NCI-H2029 treated with DMSO at 0.1 percent for 48 hours (cell line): ENCODE results near the gene TLE5.
A peak's percentile ranks its signal among the peaks of the same experiment; 100 is the strongest.
"Not testable (repeated sequence)": the region's sequence is repeated elsewhere in the genome, so short reads cannot be mapped to it uniquely, and the experiment has no call there.

Experiments used
- DNase-seq: peaks from one replicate; lab custom pipeline; 2025; lab: John Stamatoyannopoulos, UW

The TLE5 gene

GRCh38 chr19:3045191-3045590 is 17.1 kb downstream of the TLE5 start:
- no peak for DNase-seq

GRCh38 chr19:3042621-3043267 is 19.6 kb downstream of the TLE5 start:
- no peak for DNase-seq

- no peak for DNase-seq
Measured at GRCh38 chr19:3041761-3042620, 20.3 kb downstream of the TLE5 start.

GRCh38 chr19:3041327-3041726 is 21.0 kb downstream of the TLE5 start:
- DNase-seq = no peak

- DNase-seq = no peak
Measured at GRCh38 chr19:3039641-3040077, 22.6 kb downstream of the TLE5 start.

GRCh38 chr19:3039125-3039524 is 23.2 kb downstream of the TLE5 start:
- no peak for DNase-seq

- DNase-seq = no peak
Measured at GRCh38 chr19:3038214-3038613, 24.1 kb downstream of the TLE5 start.

- not testable (repeated sequence) for DNase-seq
Measured at GRCh38 chr19:3036977-3037544, 25.2 kb downstream of the TLE5 start.

GRCh38 chr19:3036119-3036976 is 25.9 kb downstream of the TLE5 start:
- peak; percentile 95 for DNase-seq

- peak; percentile 97 for DNase-seq
Measured at GRCh38 chr19:3035542-3036118, 26.7 kb downstream of the TLE5 start.

- DNase-seq = no peak
Measured at GRCh38 chr19:3034656-3035541, 27.4 kb downstream of the TLE5 start.

GRCh38 chr19:3034406-3034655 is 28.0 kb downstream of the TLE5 start:
- no peak for DNase-seq

GRCh38 chr19:3033595-3034405 is 28.5 kb downstream of the TLE5 start:
- no peak for DNase-seq

- DNase-seq = no peak
Measured at GRCh38 chr19:3031607-3031867, 30.8 kb downstream of the TLE5 start.

GRCh38 chr19:3029065-3029923 is 33.0 kb downstream of the TLE5 start, which contains the start of gene TLE2:
Gene TLE2, minus strand, starts transcription at chr19:3029280. Its CDS starts 376 bp downstream, at chr19:3028904.
- DNase-seq = no peak

GRCh38 chr19:3028305-3029064 is 33.8 kb downstream of the TLE5 start:
- DNase-seq = no peak

GRCh38 chr19:3027981-3028304 is 34.4 kb downstream of the TLE5 start:
- DNase-seq = no peak

- no peak for DNase-seq
Measured at GRCh38 chr19:3027292-3027691, 35.0 kb downstream of the TLE5 start.

GRCh38 chr19:3026768-3027167 is 35.5 kb downstream of the TLE5 start:
- DNase-seq = no peak
